Cardiac muscle cell (in vitro differentiated cells and primary cell): ENCODE data around the gene WDR59. TPM values are rescaled to one million over a fixed set of nuclear protein-coding genes. Genes with fewer than 3 reads are reported as not detected.
A peak's percentile ranks its signal among the peaks of the same experiment; 100 is the strongest.

ENCODE experiments used
- DNase-seq, 2 donors: peaks; one replicate each; pipeline versions ENCODE4 v3.0.0 to v3.0.0-alpha.2; 2010 to 2017; ENCODE audit warnings: low read depth in 1 of 2, low spot score in 1 of 2
- H3K27ac ChIP-seq: fragments of 200-600 bp; sonication (generic); 2 replicates; pipeline ENCODE4 v1.5.1; 2016
- H3K27me3 ChIP-seq: fragments of 200-600 bp; sonication (generic); 2 replicates; pipeline ENCODE4 v1.6.0; 2016; ENCODE audit warnings: control low read depth
- H3K36me3 ChIP-seq: fragments of 200-600 bp; sonication (generic); 2 replicates; pipeline ENCODE4 v1.5.1; 2016; ENCODE audit warnings: control low read depth
- H3K4me1 ChIP-seq: fragments of 200-600 bp; sonication (generic); 2 replicates; pipeline ENCODE4 v1.8.1; 2017; ENCODE audit warnings: low read depth, mild to moderate bottlenecking, mixed run types
- H3K4me3 ChIP-seq: fragments of 200-600 bp; sonication (generic); 2 replicates; pipeline ENCODE4 v1.5.1; 2016; ENCODE audit warnings: mild to moderate bottlenecking
- H3K9me3 ChIP-seq: fragments of 200-600 bp; sonication (generic); 2 replicates; pipeline ENCODE4 v1.5.1; 2017; ENCODE audit warnings: low read depth, mild to moderate bottlenecking, control low read depth
- CTCF ChIP-seq: IDR thresholded peaks from 2 replicates; pipeline ENCODE4 v1.5.1; 2012; ENCODE audit warnings: low read depth, mild to moderate bottlenecking, low read length
- polyA plus RNA-seq: library from polyadenylated mRNA; unstranded; fragments of >200 nt; fragmentation: Nextera tagmentation; extraction: Ambion mirVana; gene quantifications from 2 replicates; pipeline ENCODE4 v1.2.1, GENCODE V29; 2016
- total RNA-seq: library from RNA; depleted of rRNA; stranded (reverse); fragments of >200 nt; gene quantifications from 2 replicates; pipeline ENCODE4 v1.2.3, GENCODE V29; 2016

Gene WDR59
- total and polyA plus RNA-seq, 2 experiments from 2014 or later = 46.3 to 51.1 TPM

- no peaks in the 10 kb centered on the region for H3K36me3 ChIP-seq
- no peak for TF ChIP-seq CTCF
Observed at GRCh38 chr16:74830648-74831047, 154.3 kb downstream of the WDR59 start.

GRCh38 chr16:74829637-74830036 lies 155.3 kb downstream of the WDR59 start:
- Histone ChIP-seq H3K9me3 (no peaks in the 10 kb centered on the region), H3K4me1 (no peaks in the 10 kb centered on the region), H3K4me3 (no peak overlapping the region), H3K27ac (no peak overlapping the region), H3K27me3 (no peaks in the 10 kb centered on the region), H3K36me3 (no peaks in the 10 kb centered on the region)
- DNase-seq = peak in 1 of 2 donors; percentile 11
- no peak for TF ChIP-seq CTCF

More at GRCh38 chr16:74830648-74831047, 154.3 kb downstream of the WDR59 start:
- H3K4me1 ChIP-seq = no peaks in the 10 kb centered on the region
- no peak overlapping the region for H3K27ac ChIP-seq
- no peak overlapping the region for H3K4me3 ChIP-seq
- DNase-seq = no peak
- no peaks in the 10 kb centered on the region for H3K27me3 ChIP-seq
- H3K9me3 ChIP-seq = no peaks in the 10 kb centered on the region

- H3K4me3 ChIP-seq = no peak overlapping the region
- TF ChIP-seq CTCF = no peak
- DNase-seq = no peak
- no peaks in the 10 kb centered on the region for H3K36me3 ChIP-seq
- no peaks in the 10 kb centered on the region for H3K27me3 ChIP-seq
- H3K27ac ChIP-seq = no peak overlapping the region
- H3K4me1 ChIP-seq = no peaks in the 10 kb centered on the region
- H3K9me3 ChIP-seq = no peaks in the 10 kb centered on the region
Observed at GRCh38 chr16:74825941-74826340, 159.0 kb downstream of the WDR59 start.

- H3K27ac ChIP-seq = no peak overlapping the region
- no peaks in the 10 kb centered on the region for H3K36me3 ChIP-seq
- TF ChIP-seq CTCF = no peak
- H3K27me3 ChIP-seq = no peaks in the 10 kb centered on the region
- H3K9me3 ChIP-seq = no peaks in the 10 kb centered on the region
- H3K4me3 ChIP-seq = no peak overlapping the region
- DNase-seq = no peak
- no peaks in the 10 kb centered on the region for H3K4me1 ChIP-seq
Observed at GRCh38 chr16:74825016-74825415, 159.9 kb downstream of the WDR59 start.

Other genes with a start within 250 kb of the WDR59 start
- gene FA2H, start 210.3 kb downstream of the WDR59 start, total RNA-seq = 0.15 and 0.18 TPM in 2 replicates
- 0.59 and 0.82 TPM in 2 replicates for gene FA2H, start 210.3 kb downstream of the WDR59 start, polyA plus RNA-seq
- gene ZNRF1, start 13.9 kb upstream of the WDR59 start, total RNA-seq = 43.2 and 58.7 TPM in 2 replicates
- 45.3 and 47.7 TPM in 2 replicates for gene ZNRF1, start 13.9 kb upstream of the WDR59 start, polyA plus RNA-seq
- gene LDHD, start 131.7 kb upstream of the WDR59 start, total RNA-seq = 7.6 and 12.2 TPM in 2 replicates
- gene LDHD, start 131.7 kb upstream of the WDR59 start, polyA plus RNA-seq = 6.0 and 13.4 TPM in 2 replicates
- gene ZFP1, start 163.4 kb upstream of the WDR59 start, total RNA-seq = 10.5 and 11.5 TPM in 2 replicates
- 7.8 and 8.5 TPM in 2 replicates for gene ZFP1, start 163.4 kb upstream of the WDR59 start, polyA plus RNA-seq
- 0.63 TPM in 1 of 2 replicates, not detected in the other for gene CTRB2, start 222.0 kb upstream of the WDR59 start, total RNA-seq
- gene CTRB2, start 222.0 kb upstream of the WDR59 start, polyA plus RNA-seq = 0.76 TPM in 1 of 2 replicates, not detected in the other
- gene CTRB1, start 233.9 kb upstream of the WDR59 start, total RNA-seq = not detected in 2 replicates
- 0.22 and 1.1 TPM in 2 replicates for gene CTRB1, start 233.9 kb upstream of the WDR59 start, polyA plus RNA-seq